ENCODE results near the gene RAB8A.
"Not testable (repeated sequence)": the region's sequence is repeated elsewhere in the genome, so short reads cannot be mapped to it uniquely, and the experiment has no call there.

Gene RAB8A

DNA sequence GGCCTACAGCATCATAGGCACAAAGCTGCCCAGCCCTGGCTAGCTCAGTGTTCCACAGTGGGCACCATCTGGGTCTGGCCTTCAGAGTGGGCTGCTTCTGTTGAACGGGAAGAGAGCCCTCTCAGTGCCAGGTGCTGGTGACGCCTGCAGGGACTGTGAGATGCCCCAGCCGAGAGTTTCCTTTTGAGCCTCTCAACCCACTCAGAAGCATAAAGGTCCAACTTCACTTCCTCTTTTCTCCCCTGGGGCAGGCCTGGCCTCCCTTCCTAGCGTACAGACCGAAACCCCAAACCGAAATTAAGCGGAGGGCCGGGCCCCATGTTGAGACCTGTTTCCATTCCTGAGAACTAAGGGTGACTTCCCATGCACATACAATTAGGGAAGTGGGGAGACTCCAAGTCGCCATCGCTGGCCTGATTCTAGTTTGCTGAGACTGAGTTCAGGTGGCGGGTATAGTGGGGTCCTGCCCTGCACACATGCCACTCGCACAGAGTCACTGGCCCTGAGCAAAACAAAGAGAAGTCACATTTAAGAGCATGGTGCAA is 6.9 kb downstream of the RAB8A start:
- H3K4me3 ChIP-seq, result no peak overlapping the region
- H3K27ac ChIP-seq, result no peak overlapping the region
- no peaks in the 10 kb centered on the region for H3K9me3 ChIP-seq
- H3K36me3 ChIP-seq, result peaks cover 44 to 64% (median 60%) of the 10 kb centered on the region in 3 donors
- DNase-seq, result peak in 1 of 2 donors; percentile 74
- TF ChIP-seq, protein P1, sequence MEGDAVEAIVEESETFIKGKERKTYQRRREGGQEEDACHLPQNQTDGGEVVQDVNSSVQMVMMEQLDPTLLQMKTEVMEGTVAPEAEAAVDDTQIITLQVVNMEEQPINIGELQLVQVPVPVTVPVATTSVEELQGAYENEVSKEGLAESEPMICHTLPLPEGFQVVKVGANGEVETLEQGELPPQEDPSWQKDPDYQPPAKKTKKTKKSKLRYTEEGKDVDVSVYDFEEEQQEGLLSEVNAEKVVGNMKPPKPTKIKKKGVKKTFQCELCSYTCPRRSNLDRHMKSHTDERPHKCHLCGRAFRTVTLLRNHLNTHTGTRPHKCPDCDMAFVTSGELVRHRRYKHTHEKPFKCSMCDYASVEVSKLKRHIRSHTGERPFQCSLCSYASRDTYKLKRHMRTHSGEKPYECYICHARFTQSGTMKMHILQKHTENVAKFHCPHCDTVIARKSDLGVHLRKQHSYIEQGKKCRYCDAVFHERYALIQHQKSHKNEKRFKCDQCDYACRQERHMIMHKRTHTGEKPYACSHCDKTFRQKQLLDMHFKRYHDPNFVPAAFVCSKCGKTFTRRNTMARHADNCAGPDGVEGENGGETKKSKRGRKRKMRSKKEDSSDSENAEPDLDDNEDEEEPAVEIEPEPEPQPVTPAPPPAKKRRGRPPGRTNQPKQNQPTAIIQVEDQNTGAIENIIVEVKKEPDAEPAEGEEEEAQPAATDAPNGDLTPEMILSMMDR (IDR thresholded peaks at IDR 0.05), result no peak
- peaks cover 0 to 23% (median 11%) of the 10 kb centered on the region in 4 donors for H3K4me1 ChIP-seq
- intact Hi-C loops (cut with DNase I; ENCODE audit: low total_unique reads), result loop anchor here (10.0 kb wide), 1 partner anchor 66 kb away; the partner anchor contains the start of gene FAM32A
- no peaks in the 10 kb centered on the region for H3K27me3 ChIP-seq

GRCh38 chr19:16119075-16119857 is 7.6 kb downstream of the RAB8A start:
- H3K27me3 ChIP-seq, DNase-seq, H3K9me3 ChIP-seq, H3K4me3 ChIP-seq, H3K27ac ChIP-seq: not testable (repeated sequence)
- Histone ChIP-seq H3K36me3 (peaks cover 47 to 71% (median 67%) of the 10 kb centered on the region in 3 donors), H3K4me1 (peaks cover 0 to 16% (median 8%) of the 10 kb centered on the region in 4 donors)
- intact Hi-C loops (cut with DNase I; ENCODE audit: low total_unique reads), result loop anchor here (10.0 kb wide), 1 partner anchor 66 kb away; the partner anchor contains the start of gene FAM32A

GRCh38 chr19:16121141-16121540 is 9.5 kb downstream of the RAB8A start:
- Histone ChIP-seq H3K27ac (no peak overlapping the region), H3K36me3 (peaks cover 62 to 90% (median 86%) of the 10 kb centered on the region in 3 donors), H3K9me3 (no peaks in the 10 kb centered on the region), H3K27me3 (no peaks in the 10 kb centered on the region), H3K4me1 (no peaks in the 10 kb centered on the region), H3K4me3 (no peak overlapping the region)
- intact Hi-C loops (cut with DNase I; ENCODE audit: low total_unique reads), result no loop called here
- TF ChIP-seq, protein P1 (IDR thresholded peaks at IDR 0.05), result no peak
- DNase-seq, result no peak

GRCh38 chr19:16121967-16122366 is 10.3 kb downstream of the RAB8A start:
- DNase-seq, result no peak
- H3K9me3 ChIP-seq, result no peaks in the 10 kb centered on the region
- no peaks in the 10 kb centered on the region for H3K4me1 ChIP-seq
- H3K27me3 ChIP-seq, result no peaks in the 10 kb centered on the region
- peaks cover 70 to 98% (median 94%) of the 10 kb centered on the region in 3 donors for H3K36me3 ChIP-seq
- intact Hi-C loops (cut with DNase I; ENCODE audit: low total_unique reads), result no loop called here
- no peak overlapping the region for H3K4me3 ChIP-seq
- TF ChIP-seq, protein P1 (IDR thresholded peaks at IDR 0.05), result no peak
- H3K27ac ChIP-seq, result no peak overlapping the region

- intact Hi-C loops (cut with DNase I; ENCODE audit: low total_unique reads), result no loop called here
- Histone ChIP-seq H3K36me3 (peaks cover 79 to 100% (median 98%) of the 10 kb centered on the region in 3 donors), H3K9me3 (no peaks in the 10 kb centered on the region), H3K27ac (no peak overlapping the region), H3K4me1 (no peaks in the 10 kb centered on the region), H3K27me3 (no peaks in the 10 kb centered on the region), H3K4me3 (no peak overlapping the region)
- TF ChIP-seq, protein P1 (IDR thresholded peaks at IDR 0.05), result no peak
- DNase-seq, result no peak
Measured at GRCh38 chr19:16124953-16125352, 13.3 kb downstream of the RAB8A start.
